Stimulated activated CD8-positive, alpha-beta memory T cell treated with anti-CD3 and anti-CD28 coated beads, Interleukin-15, amount 100 ng/mL, for 24 hours (primary cell): Measurements from ENCODE around the gene NTN5.
"Not testable (repeated sequence)": the region's sequence is repeated elsewhere in the genome, so short reads cannot be mapped to it uniquely, and the experiment has no call there.

ENCODE experiments used
- DNase-seq: peaks from one replicate; pipeline ENCODE4 v3.0.0-alpha.2; 2020; ENCODE audit warnings: low read depth

The NTN5 gene, protein sequence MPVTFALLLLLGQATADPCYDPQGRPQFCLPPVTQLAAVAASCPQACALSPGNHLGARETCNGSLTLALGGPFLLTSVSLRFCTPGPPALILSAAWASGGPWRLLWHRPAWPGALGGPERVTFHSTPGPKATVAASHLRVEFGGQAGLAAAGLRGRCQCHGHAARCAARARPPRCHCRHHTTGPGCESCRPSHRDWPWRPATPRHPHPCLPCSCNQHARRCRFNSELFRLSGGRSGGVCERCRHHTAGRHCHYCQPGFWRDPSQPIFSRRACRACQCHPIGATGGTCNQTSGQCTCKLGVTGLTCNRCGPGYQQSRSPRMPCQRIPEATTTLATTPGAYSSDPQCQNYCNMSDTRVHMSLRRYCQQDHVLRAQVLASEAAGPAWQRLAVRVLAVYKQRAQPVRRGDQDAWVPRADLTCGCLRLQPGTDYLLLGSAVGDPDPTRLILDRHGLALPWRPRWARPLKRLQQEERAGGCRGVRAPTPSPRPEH

DNA sequence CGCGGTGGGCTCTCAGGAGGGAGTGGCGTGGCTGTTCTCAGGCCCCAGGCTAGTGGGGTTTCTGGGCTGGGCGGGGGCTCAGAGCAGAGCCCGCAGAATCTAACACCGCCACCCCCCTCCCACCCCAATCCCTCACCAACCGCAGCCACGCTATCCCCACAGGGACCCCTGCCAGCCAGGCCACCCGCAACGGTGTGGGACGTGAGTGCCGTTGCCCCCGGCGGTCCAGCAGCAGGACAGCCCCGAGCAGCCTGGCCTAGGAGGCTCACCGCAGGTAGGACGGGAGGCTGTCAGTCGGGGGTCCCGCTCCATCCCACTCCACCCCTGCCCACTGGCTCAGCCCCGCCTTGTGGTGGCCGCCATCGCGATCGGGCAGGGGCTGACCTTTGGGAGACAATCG, at the start of gene NTN5:
TSS of gene NTN5 (minus strand) at position 24 of the 400 bp plus-strand sequence. CDS start 2,031 bp downstream, outside the sequence.
- no peak for DNase-seq

DNA sequence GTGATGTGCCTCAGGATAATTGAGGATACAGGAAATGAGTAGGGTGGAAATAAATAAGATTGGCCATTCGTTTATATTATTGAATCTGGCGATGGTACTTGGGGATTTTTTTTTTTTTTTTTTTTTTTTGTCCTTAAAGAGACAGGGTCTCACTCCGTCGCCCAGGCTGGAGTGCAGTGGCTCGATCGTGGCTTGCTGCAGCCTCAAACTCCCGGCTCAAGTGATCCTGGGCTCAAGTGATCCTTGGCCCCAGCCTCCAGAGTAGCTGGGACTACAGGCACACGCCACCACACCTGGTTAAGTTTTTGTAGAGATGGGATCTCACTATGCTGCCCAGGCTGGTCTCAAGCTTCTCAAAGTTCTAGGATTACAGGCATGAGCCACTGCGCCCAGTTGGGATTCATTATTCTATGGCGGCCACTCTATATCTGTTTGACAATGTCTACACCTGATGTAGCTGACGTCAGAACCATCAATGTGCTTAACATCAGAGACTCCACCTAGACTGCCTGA, 49.4 kb upstream of the NTN5 start:
- DNase-seq: no peak

DNA sequence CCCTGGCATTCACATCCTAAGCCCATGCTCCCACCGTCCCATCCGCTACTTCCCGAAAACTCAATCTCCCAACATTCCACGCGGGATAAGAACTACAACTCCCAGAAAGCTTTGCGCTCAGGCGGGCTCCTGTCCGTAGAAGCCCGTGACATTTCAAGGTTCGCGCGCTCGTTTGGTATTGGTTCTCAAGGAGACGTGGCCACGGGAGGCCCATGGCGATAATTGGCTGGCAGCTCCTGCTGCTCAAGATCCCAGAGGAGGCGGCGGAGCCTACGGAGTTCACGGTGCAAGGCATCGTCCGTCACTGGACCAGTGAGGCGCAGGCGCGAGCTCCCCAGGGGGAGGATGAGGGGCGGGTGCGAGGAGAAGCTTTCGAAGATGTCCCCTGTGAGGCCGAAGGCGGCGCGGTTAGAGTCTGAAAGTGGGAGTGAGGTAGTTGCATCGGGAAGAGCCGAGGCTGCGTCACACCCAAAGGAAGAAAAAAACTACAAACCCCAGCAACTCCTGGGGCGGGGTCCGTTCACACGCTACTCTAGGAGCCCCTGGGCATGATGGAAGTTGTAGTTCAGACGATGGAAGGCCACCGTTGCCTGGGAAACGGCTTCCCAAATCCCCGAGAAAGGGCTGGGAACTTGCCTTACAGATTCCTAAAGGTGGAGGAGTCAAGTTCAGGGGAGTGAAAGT, 47.9 kb upstream of the NTN5 start:
- peak; percentile 65 for DNase-seq

DNA sequence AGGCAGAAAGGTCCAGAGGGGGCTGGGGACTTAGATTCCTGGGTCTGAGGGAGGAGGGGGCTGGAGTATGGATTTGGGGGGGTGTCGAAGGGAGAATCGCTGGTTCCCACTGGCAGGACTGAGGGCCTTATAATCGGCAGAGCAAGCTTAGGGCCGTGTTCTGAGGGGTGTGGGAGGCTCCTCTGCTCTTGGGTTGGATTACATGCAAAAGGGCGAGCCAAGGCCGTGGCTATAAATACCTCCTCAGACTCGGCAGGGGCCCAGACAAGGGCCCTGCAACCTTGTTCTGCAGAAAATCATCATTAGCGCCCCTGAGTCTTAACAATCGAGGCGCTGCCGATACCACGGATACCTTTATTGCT, 47.4 kb upstream of the NTN5 start:
- DNase-seq: no peak

DNA sequence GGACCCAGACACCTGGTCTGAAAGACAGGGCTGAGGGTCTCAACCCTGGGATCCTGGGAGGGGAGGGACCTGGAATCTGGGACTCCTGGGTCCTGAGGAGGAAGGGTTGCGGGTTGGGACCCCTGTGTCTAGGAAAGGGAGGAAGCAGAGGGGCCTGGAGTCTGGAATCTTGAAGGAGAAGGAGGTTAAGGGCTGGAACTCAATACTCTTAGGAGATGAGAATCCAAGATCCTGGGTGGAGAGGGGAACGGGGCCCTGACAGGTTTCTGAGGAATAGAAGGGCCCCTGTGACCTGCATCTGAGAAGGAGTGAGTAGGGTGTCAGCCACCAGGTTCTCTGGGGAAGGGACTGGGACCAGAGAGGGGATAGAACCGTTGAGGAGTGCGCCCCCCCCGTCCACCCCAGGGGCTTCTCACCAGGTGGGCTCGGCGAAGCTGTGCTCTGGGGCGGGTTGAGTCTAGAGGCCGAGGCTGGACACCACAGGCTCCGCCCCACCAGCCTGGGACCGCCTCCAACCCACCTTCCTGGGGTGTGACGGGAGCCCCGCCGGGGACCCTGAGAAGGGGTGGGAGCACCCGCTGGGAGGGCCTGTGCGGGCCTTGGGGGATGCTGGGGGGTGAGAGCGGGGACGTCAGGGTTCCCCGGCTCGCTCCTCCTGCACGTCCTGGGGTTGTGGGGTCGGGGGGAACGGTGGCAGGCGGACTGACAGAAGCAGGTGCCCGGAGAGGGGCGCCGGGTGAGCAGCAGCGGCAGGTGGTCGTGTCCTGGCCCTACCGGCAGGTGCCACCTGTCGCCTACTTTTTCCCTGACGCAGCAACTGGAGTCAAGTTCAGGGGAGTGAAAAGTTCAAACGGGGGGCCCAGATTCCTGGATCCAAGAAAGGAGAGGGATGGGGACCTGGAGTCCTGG, 46.7 kb upstream of the NTN5 start, which contains the start of gene MAMSTR:
TSS of gene MAMSTR (minus strand) at position 463 of the 909 bp plus-strand sequence. CDS start 694 bp downstream, outside the sequence.
- DNase-seq: no peak

DNA sequence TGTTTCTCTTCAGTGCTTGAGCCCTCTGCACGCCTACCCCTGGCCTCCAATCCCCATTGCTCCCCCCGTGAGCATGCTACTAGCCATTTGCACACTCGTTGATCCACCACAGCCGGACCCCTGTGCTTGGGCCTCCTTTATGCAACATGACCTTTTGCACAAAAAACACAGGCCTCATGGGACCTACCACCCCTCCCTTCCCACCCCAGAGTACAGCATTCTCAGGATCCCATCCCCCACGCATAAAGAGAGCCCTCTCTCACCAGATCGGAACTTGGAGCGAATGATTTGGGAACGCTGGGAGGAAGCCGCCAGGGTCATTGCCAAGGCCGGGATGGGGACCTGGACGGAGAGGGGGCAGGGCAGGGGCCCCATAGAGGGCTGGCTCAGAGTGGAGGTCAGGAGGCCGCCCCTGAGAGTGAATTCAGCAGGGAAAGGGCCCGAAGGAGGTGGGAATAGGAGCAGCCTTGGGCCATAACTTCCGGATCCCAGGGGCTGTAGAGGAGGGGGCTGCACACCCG, 46.0 kb upstream of the NTN5 start:
- no peak for DNase-seq

DNA sequence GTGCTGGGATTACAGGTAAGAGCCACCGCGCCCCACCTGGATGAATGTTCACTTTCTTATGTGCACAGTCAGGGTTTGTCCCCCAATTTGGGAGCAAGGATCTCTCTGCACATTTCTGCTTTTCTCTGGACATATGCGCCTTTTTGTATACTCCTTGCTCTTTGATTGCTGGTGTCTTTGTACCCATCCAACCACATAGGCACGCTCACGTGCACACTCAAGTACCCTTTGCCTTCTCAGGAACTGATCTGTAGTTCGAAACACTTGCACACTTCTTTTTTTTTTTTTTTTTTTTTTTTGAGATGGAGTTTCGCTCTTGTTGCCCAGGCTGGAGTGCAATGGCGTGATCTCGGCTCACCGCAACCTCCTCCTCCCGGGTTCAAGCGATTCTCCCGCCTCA, 45.3 kb upstream of the NTN5 start:
- DNase-seq: not testable (repeated sequence)

DNA sequence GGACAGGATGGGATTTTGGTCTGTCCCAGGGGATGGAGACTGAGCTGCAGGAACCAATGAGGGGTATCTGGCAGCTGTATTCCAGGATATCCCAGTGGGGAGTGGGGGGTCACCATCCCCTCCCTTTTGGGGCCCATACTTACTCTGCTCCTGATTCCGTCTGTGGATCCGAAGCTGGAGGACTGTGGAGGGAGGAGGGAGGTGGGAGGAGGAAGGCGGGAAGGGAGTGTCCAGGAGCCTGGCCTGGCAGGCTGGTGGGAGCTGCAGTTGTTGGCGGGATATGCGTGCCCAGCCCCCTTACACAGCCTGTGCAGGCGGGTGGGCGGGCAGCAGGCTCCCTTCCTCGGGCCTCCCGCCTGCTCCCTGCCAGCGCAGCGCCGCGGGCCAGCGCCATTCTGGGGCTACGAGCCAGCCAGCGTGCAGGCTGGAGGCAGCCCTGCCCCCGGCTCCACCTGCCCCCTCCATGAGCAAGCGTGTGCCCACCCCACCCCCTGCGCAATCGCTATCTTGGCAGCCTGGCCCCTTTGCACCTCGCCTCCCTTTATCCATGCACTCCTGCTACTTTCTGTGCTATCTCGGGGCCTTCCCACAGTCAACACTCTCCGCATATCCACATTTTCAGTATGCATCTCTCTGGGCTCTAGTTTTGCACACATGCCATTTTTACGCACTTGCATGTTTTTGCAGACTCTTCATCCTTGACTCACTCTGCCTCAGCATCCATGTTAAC, 43.9 kb upstream of the NTN5 start:
- DNase-seq: no peak

DNA sequence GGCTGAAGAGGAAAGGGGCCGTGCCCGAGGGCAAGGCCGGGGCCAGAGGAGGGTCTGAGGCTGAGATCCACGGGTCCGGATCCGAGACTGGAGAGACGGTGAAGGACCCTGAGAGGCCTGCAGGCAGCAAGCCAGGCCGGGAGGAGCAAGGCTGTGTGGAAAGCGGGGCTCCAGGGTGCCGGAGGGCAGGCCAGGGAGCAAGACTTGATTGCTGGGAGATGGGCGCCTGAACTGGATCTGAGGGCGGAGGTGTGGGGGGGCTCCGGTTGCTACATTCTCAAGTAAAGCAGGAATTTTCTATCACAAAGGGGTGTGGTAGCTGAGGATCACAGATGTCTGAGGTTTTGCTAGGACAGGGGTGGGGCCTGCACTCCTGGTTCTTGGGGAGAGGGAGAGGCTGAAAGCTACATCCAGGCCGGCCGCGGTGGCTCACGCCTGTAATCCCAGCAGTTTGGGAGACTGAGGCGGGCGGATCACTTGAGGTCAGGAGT, 42.9 kb upstream of the NTN5 start:
- no peak for DNase-seq

DNA sequence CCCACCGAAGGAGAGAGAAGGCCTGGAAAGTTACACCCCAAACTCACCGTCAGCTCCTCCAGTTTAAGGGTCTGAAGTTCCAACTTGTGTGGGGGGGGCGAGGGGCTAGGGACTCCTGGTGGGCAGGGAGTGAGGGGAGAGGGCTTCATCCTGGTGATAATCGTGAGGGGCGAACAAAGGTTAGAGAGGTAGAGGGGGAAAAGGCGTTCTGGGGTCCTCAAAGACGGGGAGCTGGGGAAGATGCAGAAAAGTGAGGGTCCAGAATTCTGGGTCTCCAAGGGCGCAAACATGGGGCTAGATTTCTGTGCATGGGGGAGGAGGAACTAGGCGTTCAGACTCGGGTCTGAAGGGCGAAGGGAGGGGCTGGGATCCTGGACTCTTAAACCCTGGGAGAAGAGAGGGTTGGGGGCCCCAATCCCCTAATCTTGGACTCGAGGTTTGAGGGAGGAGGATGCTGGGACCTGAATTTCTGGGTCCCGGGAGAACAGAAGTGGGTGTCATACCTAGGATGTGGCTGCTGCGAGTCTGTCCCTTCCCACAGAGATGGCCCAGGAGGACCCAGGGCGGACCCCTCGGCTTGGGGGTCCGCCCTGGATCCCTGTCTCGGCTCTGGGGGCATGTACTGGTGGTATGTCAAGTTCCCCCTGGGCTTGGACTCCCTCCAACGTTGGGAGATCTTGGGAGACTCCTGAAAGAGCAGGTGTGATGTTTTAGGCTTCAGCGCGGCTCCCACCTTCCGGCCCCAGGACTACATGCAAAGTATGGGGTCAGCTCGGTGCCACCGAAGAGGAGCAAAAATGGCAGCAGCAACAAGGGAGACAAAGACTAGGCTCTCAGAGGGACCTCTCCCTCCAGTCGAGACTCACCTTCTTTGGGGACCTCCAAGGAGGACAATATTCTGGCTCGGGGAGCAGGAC, 42.2 kb upstream of the NTN5 start:
- DNase-seq: no peak

DNA sequence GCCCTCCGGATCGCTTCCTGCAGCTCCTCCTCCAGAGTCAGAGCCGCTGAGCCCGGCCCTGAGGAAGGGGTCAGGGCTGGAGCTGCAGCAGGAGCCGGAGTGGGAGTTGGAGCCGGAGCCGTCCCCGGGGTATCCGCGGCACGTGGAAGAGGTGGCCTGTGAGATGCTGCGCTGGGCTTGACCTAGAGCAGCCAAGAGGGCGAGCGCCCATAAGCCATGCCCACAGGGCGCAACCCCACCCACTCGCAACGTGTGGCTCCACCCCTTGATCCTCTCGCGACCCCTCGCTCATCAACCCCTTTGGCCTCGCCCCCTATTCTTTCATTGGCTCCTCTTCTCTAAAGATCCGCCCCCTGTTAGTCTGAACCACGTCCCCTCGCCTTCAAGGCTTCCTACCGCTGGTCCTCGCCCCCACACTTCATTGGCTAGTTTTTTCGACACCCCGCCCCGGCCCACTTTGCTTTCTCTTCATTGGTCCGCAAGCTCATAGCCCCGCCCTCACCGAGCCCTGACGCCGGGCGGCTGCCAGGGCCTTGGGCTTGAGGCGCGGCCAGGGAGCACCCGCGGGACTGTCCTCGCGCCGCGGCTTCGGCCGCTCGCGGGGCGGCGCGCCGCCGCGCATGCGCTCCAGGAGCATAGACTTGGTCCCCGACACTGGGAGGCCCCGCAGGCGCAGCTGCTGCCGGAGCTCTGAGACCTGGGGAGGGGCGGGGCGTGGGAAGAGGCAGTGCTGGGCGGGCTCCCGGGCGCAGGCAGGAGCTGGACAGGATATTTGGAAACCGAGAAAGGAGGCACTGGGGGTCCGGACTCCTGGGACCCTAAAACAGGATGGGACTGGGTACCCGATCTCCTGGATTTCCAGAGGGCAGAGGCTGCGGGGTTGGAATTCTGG, 41.3 kb upstream of the NTN5 start:
- peak; percentile 85 for DNase-seq

DNA sequence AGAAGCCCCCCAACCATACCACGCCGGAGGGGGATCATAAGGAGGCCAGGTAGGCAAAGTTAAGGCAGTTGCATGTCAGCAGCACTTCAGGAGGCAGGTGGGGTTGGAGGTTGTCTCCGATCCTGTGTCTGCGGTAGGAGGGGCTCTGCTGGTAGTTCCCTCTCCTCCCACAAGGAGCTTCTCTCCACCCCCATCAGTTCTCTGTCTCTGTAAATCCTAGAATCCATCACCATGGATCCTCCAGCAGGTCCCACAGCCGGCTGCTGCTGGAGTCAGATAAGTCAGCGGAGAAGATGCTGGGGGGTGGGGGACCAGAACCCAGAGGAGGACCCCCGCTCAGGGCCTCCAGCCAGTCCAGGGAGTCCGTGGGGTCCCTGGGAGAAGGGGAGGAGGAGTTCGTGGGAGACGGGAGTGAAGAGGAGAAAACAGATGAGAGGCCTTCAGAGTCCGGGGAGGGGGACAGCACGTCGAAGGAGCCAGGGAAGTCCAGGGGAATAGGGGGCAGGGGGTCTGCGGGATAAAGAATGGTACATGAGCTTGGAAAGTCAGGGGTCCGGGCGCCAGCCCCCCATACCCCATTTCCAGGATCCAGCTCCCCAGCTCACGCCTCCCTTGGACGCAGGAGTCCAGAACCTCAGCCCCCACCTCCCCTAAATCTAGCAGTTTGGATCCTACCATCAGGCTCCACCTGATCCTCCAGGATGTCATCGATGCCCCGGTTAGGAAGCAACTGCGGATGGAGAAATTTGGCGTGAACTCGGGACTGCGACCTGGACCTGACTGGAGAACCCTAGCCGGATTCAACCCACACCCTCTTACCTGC, 40.4 kb upstream of the NTN5 start:
- DNase-seq: no peak

DNA sequence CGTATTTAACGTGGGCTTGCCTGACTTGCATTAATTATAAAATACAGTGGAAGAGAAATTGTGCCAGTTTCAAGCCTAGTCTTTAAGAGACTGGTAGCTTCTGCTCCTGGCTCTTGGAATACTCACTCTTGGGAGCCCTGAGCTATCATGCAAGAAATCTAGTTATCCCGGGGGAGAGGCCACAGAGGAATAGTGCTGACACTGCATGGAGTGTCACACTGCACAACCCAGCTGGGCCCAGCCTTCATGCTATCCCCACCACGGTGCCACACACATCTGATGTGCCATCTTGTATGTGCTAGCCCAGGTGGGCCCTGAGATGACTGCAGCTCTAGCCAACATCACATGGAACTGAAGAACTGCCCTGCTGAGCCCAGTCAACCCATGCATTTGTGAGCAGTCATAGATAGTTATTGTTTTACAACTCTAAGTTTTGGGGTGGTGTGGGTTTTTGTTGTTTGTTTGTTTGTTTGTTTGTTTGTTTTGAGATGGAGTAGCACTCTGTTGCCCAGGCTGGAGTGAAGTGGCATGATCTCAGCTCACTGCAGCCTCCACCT, 38.4 kb upstream of the NTN5 start:
- no peak for DNase-seq

DNA sequence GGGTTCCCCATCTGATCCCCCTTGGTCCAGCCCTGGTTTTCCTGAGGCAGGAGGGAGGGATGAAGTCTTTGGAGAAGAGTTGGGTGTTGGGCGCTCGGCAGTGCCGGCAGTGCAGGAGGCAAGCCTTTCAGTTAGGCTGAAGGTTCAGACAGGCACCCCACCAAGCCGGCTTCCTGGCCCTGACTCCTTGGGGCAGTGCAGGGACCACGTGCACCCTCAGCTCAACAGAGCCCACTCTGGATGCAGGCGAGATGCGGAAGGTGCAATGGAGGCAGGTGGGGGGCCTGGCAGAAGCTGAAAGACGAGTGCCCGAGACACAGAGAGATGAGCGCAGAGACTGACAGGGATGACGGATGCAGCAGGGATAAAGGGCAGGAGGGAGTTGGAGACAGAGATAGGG, 35.7 kb upstream of the NTN5 start:
- no peak for DNase-seq

DNA sequence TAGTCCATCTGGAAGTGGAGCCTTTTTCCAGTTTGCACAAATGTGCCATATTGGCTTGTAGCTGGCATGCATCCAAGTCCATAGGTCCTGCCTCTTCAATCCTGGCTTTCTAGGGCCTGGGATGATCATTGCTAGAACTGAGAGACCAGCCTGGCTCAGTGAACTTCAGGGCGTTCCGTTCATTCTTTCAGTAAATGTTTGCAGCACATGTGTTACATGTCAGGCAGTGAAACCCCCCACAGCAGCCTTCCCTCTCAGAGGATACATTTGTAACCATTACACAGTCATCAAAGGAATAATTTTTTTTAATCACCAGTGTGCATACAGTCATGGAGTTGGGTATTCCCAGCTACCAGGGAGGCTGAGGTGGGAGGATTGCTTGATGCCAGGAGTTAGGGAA, 32.6 kb upstream of the NTN5 start:
- DNase-seq: no peak

DNA sequence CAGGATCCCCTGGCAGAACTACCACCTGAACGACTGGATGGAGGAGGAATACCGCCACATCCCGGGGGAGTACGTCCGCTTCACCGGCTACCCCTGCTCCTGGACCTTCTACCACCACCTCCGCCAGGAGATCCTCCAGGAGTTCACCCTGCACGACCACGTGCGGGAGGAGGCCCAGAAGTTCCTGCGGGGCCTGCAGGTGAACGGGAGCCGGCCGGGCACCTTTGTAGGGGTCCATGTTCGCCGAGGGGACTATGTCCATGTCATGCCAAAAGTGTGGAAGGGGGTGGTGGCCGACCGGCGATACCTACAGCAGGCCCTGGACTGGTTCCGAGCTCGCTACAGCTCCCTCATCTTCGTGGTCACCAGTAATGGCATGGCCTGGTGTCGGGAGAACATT, 30.5 kb upstream of the NTN5 start:
- DNase-seq: no peak

DNA sequence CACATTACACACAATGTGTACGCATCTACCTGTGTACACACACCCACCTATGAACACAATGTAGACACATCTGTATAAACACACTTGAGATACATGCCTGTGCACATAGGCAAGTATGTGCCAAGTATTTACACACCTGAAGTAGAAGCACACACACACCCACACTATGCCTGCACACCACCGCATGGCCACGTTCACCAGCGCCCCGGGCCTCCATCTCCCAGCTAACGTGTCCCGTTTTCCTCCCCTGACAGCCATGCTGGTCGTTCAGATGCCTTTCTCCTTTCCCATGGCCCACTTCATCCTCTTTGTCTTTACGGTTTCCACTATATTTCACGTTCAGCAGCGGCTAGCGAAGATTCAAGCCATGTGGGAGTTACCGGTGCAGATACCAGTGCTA, 29.9 kb upstream of the NTN5 start:
- no peak for DNase-seq

DNA sequence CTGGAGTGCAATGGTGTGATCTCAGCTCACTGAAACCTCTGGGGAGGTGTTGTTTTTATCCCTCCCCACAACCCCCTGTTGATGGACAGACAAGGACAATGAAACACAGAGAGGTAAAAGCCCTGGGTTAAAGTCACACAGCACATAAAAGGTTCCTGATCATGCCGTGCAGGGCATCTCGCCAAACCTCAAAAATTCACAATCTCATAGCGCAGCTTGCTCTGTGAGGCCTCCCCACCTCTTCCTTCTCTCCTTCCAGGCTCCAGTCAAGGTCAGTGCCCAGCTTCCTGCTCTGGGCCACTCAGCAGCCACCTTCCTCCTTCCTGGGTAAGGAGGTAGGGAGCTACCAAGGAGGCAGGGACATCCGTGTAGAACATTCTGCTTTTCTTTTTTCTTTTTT, 25.2 kb upstream of the NTN5 start:
- DNase-seq: no peak
